Superior temporal gyrus (tissue), 1 donor: ENCODE measurements around the gene MBL2.

Experiments
- DNase-seq: peaks from one replicate; pipeline ENCODE4 v3.0.0-alpha.2; 2016; ENCODE audit errors: extremely low spot score

Gene MBL2

DNA sequence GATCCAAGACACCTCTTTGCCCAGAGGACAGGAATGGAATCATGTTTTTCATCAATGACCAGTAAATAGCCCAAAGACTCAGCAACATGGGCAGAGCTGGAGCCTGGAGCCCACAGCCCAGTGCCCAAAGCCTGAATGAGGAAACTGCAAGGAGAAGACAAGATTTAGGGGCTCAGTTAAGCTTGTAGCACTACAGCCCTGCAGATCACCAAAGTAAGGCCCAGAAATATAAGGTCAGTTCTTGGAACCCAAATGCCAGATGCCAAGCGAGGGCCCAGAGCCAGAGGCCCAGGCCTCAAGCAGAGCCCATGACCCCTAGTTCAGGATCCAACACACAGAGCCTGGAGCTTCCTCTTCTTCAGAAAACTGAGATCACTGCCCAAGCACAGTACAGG lies 32.4 kb downstream of the MBL2 start:
- no peak for DNase-seq

GRCh38 chr10:52739380-52740154 lies 33.0 kb downstream of the MBL2 start:
- no peak for DNase-seq

- DNase-seq, result no peak
Observed at GRCh38 chr10:52738951-52739350, 33.6 kb downstream of the MBL2 start.

- DNase-seq, result peak; percentile 88
Observed at GRCh38 chr10:52729271-52730104, 43.1 kb downstream of the MBL2 start.

- DNase-seq, result no peak
Observed at GRCh38 chr10:52720018-52720417, 52.6 kb downstream of the MBL2 start.
